ENCODE measurements around the gene CD101.

DNA sequence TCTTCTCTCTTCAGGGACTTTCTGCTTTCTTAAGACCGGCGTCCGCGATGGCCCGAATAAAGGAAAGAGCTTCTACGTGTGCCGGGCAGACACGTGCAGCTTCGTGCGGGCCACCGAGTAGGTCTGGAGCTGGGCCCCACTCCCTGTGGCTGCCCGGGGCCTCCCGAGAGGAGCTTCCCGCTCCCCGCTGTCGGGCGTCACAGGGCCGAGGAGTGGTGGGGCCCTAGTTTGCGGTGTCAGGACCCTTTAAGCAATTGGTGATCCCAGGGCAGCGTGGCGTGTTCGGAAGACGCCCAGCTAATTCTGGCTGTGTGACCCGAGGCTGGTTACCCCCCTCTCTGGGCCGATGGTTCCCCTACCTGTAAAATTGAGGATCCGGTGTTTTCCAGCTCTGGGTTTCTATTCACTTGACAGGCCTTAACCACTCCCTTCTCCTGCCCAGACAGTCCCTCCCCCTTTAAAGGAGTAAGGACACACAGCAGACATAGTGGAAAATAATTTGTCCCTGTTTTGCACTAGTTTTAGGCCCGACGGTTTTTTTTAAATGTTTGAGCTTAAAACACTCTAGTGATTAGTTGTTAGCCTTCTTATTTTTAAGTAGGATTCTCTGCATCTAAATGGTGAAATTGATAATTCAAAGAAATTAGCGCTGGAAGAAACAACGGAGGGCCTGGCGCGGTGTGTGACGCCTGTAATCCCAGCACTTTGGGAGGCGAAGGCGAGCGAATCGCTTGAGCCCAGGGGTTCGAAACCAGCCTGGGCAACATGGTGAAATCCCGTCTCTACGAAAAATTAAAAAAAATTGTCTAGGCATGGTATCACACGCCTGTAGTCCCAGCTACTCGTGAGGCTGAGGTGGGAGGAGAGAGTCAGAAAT is 59.1 kb downstream of the CD101 start:
- TF ChIP-seq, protein P1, sequence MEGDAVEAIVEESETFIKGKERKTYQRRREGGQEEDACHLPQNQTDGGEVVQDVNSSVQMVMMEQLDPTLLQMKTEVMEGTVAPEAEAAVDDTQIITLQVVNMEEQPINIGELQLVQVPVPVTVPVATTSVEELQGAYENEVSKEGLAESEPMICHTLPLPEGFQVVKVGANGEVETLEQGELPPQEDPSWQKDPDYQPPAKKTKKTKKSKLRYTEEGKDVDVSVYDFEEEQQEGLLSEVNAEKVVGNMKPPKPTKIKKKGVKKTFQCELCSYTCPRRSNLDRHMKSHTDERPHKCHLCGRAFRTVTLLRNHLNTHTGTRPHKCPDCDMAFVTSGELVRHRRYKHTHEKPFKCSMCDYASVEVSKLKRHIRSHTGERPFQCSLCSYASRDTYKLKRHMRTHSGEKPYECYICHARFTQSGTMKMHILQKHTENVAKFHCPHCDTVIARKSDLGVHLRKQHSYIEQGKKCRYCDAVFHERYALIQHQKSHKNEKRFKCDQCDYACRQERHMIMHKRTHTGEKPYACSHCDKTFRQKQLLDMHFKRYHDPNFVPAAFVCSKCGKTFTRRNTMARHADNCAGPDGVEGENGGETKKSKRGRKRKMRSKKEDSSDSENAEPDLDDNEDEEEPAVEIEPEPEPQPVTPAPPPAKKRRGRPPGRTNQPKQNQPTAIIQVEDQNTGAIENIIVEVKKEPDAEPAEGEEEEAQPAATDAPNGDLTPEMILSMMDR (conservative IDR thresholded peaks at IDR 0.05; ENCODE audit: low read depth, low read length) = no peak
- no peak for TF ChIP-seq EZH2 (IDR thresholded peaks at IDR 0.05; ENCODE audit: borderline replicate concordance, low read depth, low read length, poor library complexity, severe bottlenecking)

Data from A673 (cell line).